B cell (primary cell): ENCODE results near the gene PJA1. TPM values are rescaled to one million over a fixed set of nuclear protein-coding genes. Genes with fewer than 3 reads are reported as not detected.

Source experiments
- ATAC-seq: fragments of 200-7000 bp; cut with Tn5 transposase; one replicate; pipeline ENCODE4 v1.10.0; 2021; ENCODE audit warnings: low read depth, mild to moderate bottlenecking, moderate number of reproducible peaks, moderate library complexity
- CTCF ChIA-PET: fragments of 350-600 bp; sonication (Branson Sonifier 250); formaldehyde crosslinking; loops from one replicate; lab custom pipeline; 2021; ENCODE audit warnings: antibody characterized with exemption, inconsistent platforms; lab: Charles Lee
- POLR2A ChIA-PET: fragments of 350-600 bp; sonication (Branson Sonifier 250); formaldehyde crosslinking; loops from one replicate; lab custom pipeline; 2021; ENCODE audit warnings: antibody characterized with exemption; lab: Charles Lee
- DNase-seq: peaks from one replicate; pipeline ENCODE4 v3.0.0; 2013
- H2AFZ ChIP-seq: 2 replicates; pipeline ENCODE4 v1.6.1; 2012; ENCODE audit warnings: mild to moderate bottlenecking, low read depth, low read length; ENCODE audit not compliant: insufficient read depth, poor library complexity, severe bottlenecking
- H3K27ac ChIP-seq, 2 donors: 1 replicate in 1 of 2; 2 replicates in 1 of 2; pipeline ENCODE4 v1.5.1; 2012 to 2013; ENCODE audit warnings: low read length in 2 of 2, mild to moderate bottlenecking in 2 of 2, moderate library complexity in 1 of 2
- H3K27me3 ChIP-seq, 4 experiments: fragments of 200-600 bp in 1 of 4; sonication (generic) in 1 of 4; replicated peaks in 1 of 4; 1 replicate in 2 of 4; 2 replicates in 2 of 4; pipeline versions ENCODE4 v1.6.1 to v1.7.0; 2013 to 2016; ENCODE audit warnings: low read length in 3 of 4, mild to moderate bottlenecking in 2 of 4, mixed read lengths in 1 of 4, moderate library complexity in 1 of 4; ENCODE audit not compliant: insufficient read depth in 4 of 4, control insufficient read depth in 3 of 4; ENCODE audit errors: control extremely low read depth in 1 of 4
- H3K36me3 ChIP-seq, 2 experiments: replicated peaks in 1 of 2; 1 replicate in 1 of 2; 2 replicates in 1 of 2; pipeline versions ENCODE4 v1.6.1 to v1.7.1; 2013; ENCODE audit warnings: low read length in 1 of 2; ENCODE audit not compliant: insufficient read depth in 2 of 2, control insufficient read depth in 1 of 2; ENCODE audit errors: control extremely low read depth in 1 of 2, extremely low read depth in 1 of 2
- H3K4me1 ChIP-seq, 2 donors: fragments of 200-600 bp in 1 of 2; sonication (generic) in 1 of 2; 1 replicate in 1 of 2; 2 replicates in 1 of 2; pipeline versions ENCODE4 v1.5.1 to v1.6.1; 2013 to 2017; ENCODE audit warnings: low read length in 2 of 2; ENCODE audit not compliant: control insufficient read depth in 2 of 2, insufficient read depth in 2 of 2
- H3K4me2 ChIP-seq: replicated peaks from 2 replicates; pipeline ENCODE3; 2012; ENCODE audit warnings: mild to moderate bottlenecking, low read depth, low read length; ENCODE audit not compliant: poor library complexity, severe bottlenecking
- H3K4me3 ChIP-seq, 5 experiments: fragments of 200-600 bp in 1 of 5; sonication (generic) in 1 of 5; 1 replicate in 3 of 5; 2 replicates in 2 of 5; pipeline versions ENCODE4 v1.5.1 to v1.7.0; 2011 to 2016; ENCODE audit warnings: low read length in 4 of 5, mild to moderate bottlenecking in 4 of 5, low read depth in 2 of 5, control low read depth in 1 of 5, moderate library complexity in 1 of 5; ENCODE audit not compliant: insufficient read depth in 1 of 5; ENCODE audit errors: control extremely low read depth in 1 of 5, extremely low read depth in 1 of 5
- H3K79me2 ChIP-seq: fragments of 200-600 bp; sonication (generic); one replicate; pipeline ENCODE4 v1.6.0; 2016; ENCODE audit warnings: low read length; ENCODE audit not compliant: control insufficient read depth, insufficient read depth
- H3K9ac ChIP-seq: fragments of 200-600 bp; sonication (generic); 2 replicates; pipeline ENCODE4 v1.6.1; 2017; ENCODE audit warnings: mild to moderate bottlenecking, low read length, moderate library complexity
- H3K9me3 ChIP-seq, 3 donors: one replicate each; pipeline versions ENCODE4 v1.6.1 to v1.7.1; 2013; ENCODE audit warnings: low read length in 2 of 3; ENCODE audit not compliant: control insufficient read depth in 2 of 3, insufficient read depth in 1 of 3; ENCODE audit errors: control extremely low read depth in 1 of 3
- H4K20me1 ChIP-seq: 2 replicates; pipeline ENCODE4 v1.6.0; 2012; ENCODE audit warnings: mild to moderate bottlenecking, low read length; ENCODE audit not compliant: insufficient read depth, control insufficient read depth, poor library complexity, severe bottlenecking
- H3K27ac Mint-ChIP-seq: one replicate; pipeline ENCODE4 v1.8.0; 2021; ENCODE audit warnings: mixed read lengths
- H3K27me3 Mint-ChIP-seq: one replicate; pipeline ENCODE4 v1.8.0; 2021; ENCODE audit warnings: mixed read lengths
- H3K4me1 Mint-ChIP-seq: one replicate; pipeline ENCODE4 v1.8.0; 2021; ENCODE audit warnings: mixed read lengths
- H3K4me3 Mint-ChIP-seq: one replicate; pipeline ENCODE4 v1.8.0; 2021; ENCODE audit warnings: mixed read lengths
- H3K9me3 Mint-ChIP-seq: one replicate; pipeline ENCODE4 v1.8.0; 2022; ENCODE audit warnings: mixed read lengths; ENCODE audit not compliant: insufficient read depth
- EZH2 ChIP-seq: IDR thresholded peaks from 2 replicates; pipeline ENCODE4 v1.6.1; 2012; ENCODE audit warnings: borderline replicate concordance, low read depth, mild to moderate bottlenecking, moderate library complexity, low read length; ENCODE audit not compliant: insufficient read depth, poor library complexity, severe bottlenecking
- WGBS: methylation state at CpG from one replicate; pipeline ENCODE4 v1.1.5; 2013; ENCODE audit warnings: missing lambda C conversion rate; ENCODE audit not compliant: insufficient coverage; 5-methylcytosine and 5-hydroxymethylcytosine counted together
- intact Hi-C: fragments of 100-400 bp; cut with micrococcal nuclease; formaldehyde crosslinking; loops from one replicate; pipeline ENCODE4 v1.10.0; 2022
- polyA plus RNA-seq: library from polyadenylated mRNA; depleted of rRNA; stranded (reverse); fragments of >200 nt; gene quantifications from 2 replicates; pipeline ENCODE4 v1.2.3, GENCODE V29; 2012
- total RNA-seq, 2 donors: library from RNA; stranded (reverse); fragments of 120-200 nt in 1 of 2; gene quantifications; 1 replicate in 1 of 2; 2 replicates in 1 of 2; pipeline versions ENCODE4 v1.2.3 to v1.2.4, GENCODE V29; 2013 to 2022
- TF ChIP-seq, protein P1 (sequence below): fragments of 200-600 bp; IDR thresholded peaks from one replicate; pipeline ENCODE4 v1.8.0; 2022; ENCODE audit warnings: antibody characterized with exemption, mild to moderate bottlenecking

The PJA1 gene
- total and polyA plus RNA-seq, 2 donors (not counting 1 experiment from before 2014, with no cell fraction given): 17.7 to 21.3 TPM

DNA sequence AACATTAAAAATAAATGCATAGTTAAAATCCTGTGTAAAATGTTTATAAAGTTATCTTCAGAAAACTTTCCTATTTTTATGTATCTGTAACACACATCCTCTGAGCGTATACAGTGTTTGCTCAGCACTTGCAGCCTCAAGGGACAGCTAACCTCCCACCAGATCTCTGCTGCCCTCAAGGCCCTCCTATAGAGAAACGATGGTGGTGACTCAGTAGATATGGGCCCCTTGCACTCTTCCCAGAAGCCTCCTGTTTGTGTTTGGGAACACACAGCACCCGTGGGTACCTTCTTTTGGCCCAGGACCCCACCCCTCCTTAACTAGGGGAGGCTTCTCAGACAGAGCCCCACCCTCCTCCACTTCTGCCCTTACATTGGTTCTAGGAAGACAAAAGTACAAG lies 26.7 kb downstream of the PJA1 start:
- WGBS: no CpG with 5 or more reads among the region's 3 CpGs
- no peak for ATAC-seq
- intact Hi-C loops: no loop called here
- Mint-ChIP-seq H3K27me3 (peaks cover 8% of the 10 kb centered on the region), H3K27ac (no peak overlapping the region), H3K4me3 (no peak overlapping the region), H3K4me1 (peaks cover 2% of the 10 kb centered on the region), H3K9me3 (no peaks in the 10 kb centered on the region)
- no peaks in the 10 kb centered on the region for H3K79me2 ChIP-seq
- peaks cover 0 to 10% (median 0%) of the 10 kb centered on the region in 4 experiments for H3K27me3 ChIP-seq
- no peak overlapping the region for H3K4me2 ChIP-seq
- no peak overlapping the region for H3K4me3 ChIP-seq
- H3K27ac ChIP-seq: no peak overlapping the region
- no peak overlapping the region for H2AFZ ChIP-seq
- CTCF ChIA-PET: no interaction called here
- DNase-seq: no peak
- no peaks in the 10 kb centered on the region for H4K20me1 ChIP-seq
- no peaks in the 10 kb centered on the region for H3K36me3 ChIP-seq
- TF ChIP-seq, protein P1, sequence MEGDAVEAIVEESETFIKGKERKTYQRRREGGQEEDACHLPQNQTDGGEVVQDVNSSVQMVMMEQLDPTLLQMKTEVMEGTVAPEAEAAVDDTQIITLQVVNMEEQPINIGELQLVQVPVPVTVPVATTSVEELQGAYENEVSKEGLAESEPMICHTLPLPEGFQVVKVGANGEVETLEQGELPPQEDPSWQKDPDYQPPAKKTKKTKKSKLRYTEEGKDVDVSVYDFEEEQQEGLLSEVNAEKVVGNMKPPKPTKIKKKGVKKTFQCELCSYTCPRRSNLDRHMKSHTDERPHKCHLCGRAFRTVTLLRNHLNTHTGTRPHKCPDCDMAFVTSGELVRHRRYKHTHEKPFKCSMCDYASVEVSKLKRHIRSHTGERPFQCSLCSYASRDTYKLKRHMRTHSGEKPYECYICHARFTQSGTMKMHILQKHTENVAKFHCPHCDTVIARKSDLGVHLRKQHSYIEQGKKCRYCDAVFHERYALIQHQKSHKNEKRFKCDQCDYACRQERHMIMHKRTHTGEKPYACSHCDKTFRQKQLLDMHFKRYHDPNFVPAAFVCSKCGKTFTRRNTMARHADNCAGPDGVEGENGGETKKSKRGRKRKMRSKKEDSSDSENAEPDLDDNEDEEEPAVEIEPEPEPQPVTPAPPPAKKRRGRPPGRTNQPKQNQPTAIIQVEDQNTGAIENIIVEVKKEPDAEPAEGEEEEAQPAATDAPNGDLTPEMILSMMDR: no peak
- no peak for TF ChIP-seq EZH2
- POLR2A ChIA-PET: no interaction called here
- no peaks in the 10 kb centered on the region for H3K4me1 ChIP-seq
- no peak overlapping the region for H3K9ac ChIP-seq
- H3K9me3 ChIP-seq: no peaks in the 10 kb centered on the region

DNA sequence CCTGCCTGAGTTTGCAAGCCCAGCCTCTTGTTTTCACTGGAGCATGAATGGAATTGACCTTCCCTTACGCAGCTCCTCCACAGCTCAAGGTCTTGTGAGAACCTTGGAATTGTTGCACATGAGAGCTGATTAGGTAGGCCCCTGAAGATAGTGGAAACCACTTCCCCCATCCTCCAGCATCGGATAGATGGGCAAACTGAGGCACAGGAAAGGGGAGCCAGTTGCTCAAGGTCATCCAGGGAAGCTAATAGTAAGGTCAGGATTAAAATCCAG lies 27.2 kb downstream of the PJA1 start:
- ChIA-PET POLR2A (no interaction called here), CTCF (interaction anchor here (1.2 kb wide), 1 partner anchor 308 kb away, joined by 3 read pairs; no protein-coding TSS in a partner anchor)
- no peaks in the 10 kb centered on the region for H3K79me2 ChIP-seq
- no peak overlapping the region for H3K4me2 ChIP-seq
- Mint-ChIP-seq H3K4me1 (peaks cover 2% of the 10 kb centered on the region), H3K9me3 (no peaks in the 10 kb centered on the region), H3K4me3 (no peak overlapping the region), H3K27ac (no peak overlapping the region), H3K27me3 (peaks cover 11% of the 10 kb centered on the region)
- no peaks in the 10 kb centered on the region for H3K36me3 ChIP-seq
- no peak for TF ChIP-seq EZH2
- TF ChIP-seq, protein P1: no peak
- no peak overlapping the region for H3K27ac ChIP-seq
- no peak overlapping the region for H3K9ac ChIP-seq
- H3K4me1 ChIP-seq: no peaks in the 10 kb centered on the region
- no peak overlapping the region for H2AFZ ChIP-seq
- intact Hi-C loops: no loop called here
- no peak for ATAC-seq
- H3K9me3 ChIP-seq: no peaks in the 10 kb centered on the region
- no peak overlapping the region for H3K4me3 ChIP-seq
- H3K27me3 ChIP-seq: peaks cover 0 to 10% (median 0%) of the 10 kb centered on the region in 4 experiments
- H4K20me1 ChIP-seq: no peaks in the 10 kb centered on the region
- no peak for DNase-seq
- no CpG with 5 or more reads among the region's 2 CpGs for WGBS
